HG02970 (cell line): Measurements from ENCODE around the gene QRICH2.
"Not testable (repeated sequence)": the region's sequence is repeated elsewhere in the genome, so short reads cannot be mapped to it uniquely, and the experiment has no call there.

Experiments
- ATAC-seq: cut with Tn5 transposase; IDR thresholded peaks from one replicate; pipeline ENCODE4 v1.9.1; 2021; ENCODE audit warnings: mild to moderate bottlenecking, moderate library complexity, moderate number of reproducible peaks; ENCODE audit not compliant: unreplicated experiment, low FRiP score

QRICH2 gene

DNA sequence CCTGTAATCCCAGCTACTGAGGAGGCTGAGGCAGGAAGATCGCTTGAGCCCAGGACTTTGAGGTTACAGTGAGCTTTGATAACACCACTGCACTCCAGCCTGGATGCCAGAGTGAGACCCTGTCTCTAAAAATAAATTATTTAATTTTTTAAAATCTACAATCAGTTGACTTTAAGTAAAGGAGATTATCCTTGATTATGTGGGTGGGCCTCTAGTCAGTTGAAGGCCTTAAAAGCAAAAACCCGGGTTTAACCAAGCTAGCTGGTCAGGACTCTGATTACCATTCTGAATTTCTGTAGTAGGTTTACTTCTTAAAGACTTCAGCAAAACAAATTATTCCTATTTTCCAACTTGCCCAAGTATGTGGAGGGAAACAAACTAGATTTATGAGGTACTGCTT is 72.2 kb downstream of the QRICH2 start:
- ATAC-seq, result no peak

DNA sequence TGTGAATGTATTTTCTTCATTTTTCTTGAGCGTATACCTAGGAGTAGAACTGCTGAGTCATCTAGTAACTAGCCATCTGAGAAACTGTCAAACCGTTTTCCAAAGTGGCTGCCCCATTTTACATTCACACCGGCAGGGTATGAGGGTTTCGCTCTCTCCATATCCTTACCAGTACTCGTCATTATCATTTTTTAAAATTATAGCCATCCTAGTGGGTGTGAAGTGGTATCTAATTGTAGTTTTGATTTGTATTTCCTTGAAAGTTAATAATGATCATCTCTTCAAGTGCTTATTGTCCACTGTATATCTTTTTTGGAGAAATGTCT is 73.8 kb downstream of the QRICH2 start:
- ATAC-seq, result no peak

GRCh38 chr17:76233588-76234353 is 74.3 kb downstream of the QRICH2 start:
- ATAC-seq, result no peak

DNA sequence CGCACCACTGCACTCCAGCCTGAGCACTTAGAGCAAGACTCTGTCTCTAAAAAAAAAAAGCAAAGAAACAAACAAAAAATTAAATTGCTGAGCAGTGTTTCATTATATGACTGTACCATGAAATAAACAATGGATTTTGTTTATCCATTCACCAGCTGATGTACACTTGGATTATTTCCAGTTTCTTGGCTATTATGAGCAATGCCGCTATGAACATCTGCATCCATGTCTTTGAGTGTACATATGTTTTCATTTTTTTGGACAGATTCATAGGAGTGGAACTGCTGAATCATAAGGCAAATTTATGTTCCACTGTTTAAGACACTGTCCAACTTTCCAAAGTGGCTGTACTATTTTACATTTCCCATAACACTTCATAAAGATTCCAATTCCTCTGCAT is 75.7 kb downstream of the QRICH2 start:
- no peak for ATAC-seq

- not testable (repeated sequence) for ATAC-seq
Measured at GRCh38 chr17:76226749-76227148, 81.3 kb downstream of the QRICH2 start.

DNA sequence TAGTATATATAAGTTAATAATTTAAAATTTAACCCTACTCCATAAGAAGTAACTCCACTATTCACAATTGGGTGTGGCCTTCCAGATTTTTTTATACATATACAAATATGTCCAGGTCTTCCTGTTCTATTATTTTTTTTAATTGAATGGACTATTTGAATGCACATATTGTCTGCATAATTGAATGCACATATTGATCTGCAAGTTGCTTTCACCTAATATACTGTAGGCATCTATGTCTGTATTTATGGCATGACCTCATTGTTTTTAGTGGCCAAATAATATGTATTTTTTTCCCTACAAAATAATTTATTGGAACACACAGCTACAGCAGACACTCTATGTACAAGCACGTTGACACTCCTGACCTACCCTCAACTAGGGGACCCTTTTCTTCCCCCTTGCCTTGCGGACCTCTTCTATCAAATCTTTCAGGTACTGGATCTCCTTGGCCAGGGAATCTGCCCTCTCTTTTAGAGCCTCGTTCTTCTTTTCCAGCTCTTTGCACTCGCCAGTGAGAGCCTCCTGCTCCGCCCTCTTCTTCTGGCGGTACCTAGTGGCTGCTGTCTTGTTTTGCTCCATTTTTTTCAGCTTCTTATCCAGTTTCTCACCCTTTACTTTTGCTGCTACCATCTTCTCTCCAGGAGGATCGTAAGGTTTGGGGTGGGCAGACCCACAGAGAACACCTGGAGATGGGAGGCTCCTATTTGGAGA is 82.5 kb downstream of the QRICH2 start:
- not testable (repeated sequence) for ATAC-seq
